ENCODE results near the gene NELFB.
A peak's percentile ranks its signal among the peaks of the same experiment; 100 is the strongest.
"Not testable (repeated sequence)": the region's sequence is repeated elsewhere in the genome, so short reads cannot be mapped to it uniquely, and the experiment has no call there.

NELFB gene

GRCh38 chr9:137234758-137235423 lies 20.2 kb upstream of the NELFB start:
- DNase-seq (ENCODE audit: low read depth in 2 of 2) = no peak

- DNase-seq (ENCODE audit: low read depth in 2 of 2) = no peak
Observed at GRCh38 chr9:137235424-137236237, 19.5 kb upstream of the NELFB start.

DNA sequence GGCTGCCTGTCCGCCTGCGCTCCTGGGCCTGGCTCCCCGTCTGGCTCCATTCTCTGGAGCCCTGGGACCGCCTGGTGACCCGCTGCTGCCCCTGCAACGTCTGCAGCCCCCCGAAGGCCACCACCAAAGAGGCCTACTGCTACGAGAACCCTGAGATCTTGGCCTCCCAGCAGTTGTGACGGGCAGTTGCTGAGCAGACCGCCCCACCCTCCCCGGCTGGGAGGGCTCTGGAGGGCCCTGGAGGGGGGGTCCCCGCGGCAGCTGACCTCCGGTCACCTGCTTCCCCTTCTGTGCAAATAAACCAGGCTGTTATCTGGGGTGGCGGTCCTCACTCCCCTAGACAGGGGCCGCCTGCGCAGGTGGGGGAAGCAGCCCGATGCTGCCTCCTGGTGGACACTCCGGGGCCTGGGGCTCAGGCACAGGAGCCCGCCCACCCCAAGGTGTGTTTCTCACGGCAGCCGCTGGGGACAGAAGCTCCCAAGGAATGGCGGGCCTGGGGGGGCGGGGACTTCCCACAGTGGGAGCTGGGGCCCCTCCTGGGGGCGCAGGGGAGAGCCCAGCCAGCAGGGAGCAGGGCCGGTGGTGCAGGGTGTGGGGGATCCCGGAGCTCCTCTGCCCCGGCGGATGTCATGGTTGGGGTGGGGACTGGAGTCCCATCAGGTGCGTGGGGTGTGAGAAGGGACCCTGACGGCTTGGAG lies 18.7 kb upstream of the NELFB start:
- peak; percentile 38 to 39 for DNase-seq (ENCODE audit: low read depth in 2 of 2)

DNA sequence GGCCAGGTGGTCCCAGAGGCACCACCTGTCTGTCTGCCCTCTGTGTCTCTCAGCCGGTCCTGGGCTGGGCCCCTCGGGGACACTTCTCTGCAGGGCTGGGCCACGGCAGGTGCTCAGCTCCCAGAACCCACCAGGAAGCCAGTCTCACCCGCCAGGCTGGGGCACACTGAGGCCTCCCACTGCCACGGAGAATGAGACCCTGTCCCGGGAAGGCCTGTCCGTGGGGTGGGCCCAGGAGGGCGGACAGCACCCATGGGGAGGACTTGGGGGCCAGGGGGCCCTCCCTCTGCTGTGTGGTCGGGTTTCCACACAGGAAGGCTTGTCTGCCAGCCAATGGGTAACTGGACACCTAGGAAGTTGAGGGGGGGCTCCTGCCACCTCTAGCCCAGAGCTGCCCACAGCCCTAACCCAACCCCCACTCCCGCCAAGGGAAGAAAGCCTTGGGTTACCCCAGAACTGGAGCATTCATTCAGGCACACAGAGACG lies 18.1 kb upstream of the NELFB start:
- DNase-seq (ENCODE audit: low read depth in 2 of 2) = no peak

- DNase-seq (ENCODE audit: low read depth in 2 of 2) = no peak
Observed at GRCh38 chr9:137237759-137238726, 17.1 kb upstream of the NELFB start.

DNA sequence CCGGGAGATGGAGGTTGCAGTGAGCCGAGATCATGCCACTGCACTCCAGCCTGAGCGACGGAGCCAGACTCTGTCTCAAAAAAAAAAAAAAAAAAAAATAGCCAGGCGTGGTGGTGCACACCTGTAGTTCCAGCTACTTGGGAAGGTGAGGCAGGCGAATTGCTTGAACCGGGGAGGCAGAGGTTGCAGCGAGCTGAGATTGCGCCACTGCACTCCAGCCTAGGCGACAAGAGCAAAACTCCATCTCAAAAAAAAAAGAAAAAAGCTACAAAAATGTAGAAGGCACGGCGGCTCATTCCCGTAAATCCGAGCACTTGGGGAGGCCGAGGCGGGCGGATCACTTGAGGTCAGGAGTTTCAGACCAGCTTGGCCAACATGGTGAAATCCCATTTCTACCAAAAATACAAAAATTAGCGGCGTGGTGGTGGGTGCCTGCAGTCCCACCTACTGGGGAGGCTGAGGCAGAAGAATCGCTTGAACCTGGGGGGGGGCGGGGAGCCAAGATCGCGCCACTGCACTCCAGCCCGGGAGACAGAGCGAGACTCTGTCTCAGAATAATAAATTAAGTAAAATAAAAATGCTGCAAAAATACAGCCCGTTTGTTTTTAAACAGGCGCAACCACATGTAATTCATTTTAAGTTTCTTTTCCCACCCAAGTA lies 15.5 kb upstream of the NELFB start:
- DNase-seq (ENCODE audit: low read depth in 2 of 2) = not testable (repeated sequence)

DNA sequence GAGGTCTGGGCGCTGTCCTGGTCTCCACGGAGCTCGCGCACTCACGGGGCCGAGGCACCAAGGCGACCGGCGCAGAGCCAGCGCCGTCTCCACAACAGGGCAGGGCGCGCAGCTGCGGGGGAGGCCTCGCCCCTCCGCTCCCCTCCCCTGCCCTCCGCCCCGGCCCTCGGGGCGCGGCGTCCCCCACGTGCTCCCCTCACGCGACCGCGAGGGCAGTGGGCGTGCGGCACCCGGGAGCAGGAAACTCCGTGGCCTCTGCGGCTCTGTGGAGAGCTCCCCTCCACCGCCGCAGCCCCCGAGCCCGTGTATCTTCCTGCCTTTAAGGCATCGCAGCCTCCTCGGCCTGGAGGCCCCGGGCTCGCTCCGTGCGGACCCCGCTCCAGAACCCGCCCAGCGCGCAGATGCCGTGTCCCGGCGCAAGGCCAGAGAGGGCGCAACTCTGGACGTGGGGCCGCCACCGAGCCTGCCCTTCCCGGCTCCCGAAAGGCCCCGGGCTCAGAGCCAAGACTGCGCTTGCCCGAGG lies 14.7 kb upstream of the NELFB start:
- peak in 1 of 2 experiments; percentile 21 for DNase-seq (ENCODE audit: low read depth in 2 of 2)

- peak; percentile 100 for DNase-seq (ENCODE audit: low read depth in 2 of 2)
Observed at GRCh38 chr9:137240841-137241489, 14.2 kb upstream of the NELFB start, which contains the start of gene TUBB4B. TUBB4B (plus strand) TSS chr9:137241287; CDS start chr9:137241361, 74 bp downstream.

GRCh38 chr9:137241490-137242268 lies 13.4 kb upstream of the NELFB start:
- DNase-seq (ENCODE audit: low read depth in 2 of 2) = peak in 1 of 2 experiments; percentile 8

- no peak for DNase-seq (ENCODE audit: low read depth in 2 of 2)
Observed at GRCh38 chr9:137242269-137243203, 12.6 kb upstream of the NELFB start.

DNA sequence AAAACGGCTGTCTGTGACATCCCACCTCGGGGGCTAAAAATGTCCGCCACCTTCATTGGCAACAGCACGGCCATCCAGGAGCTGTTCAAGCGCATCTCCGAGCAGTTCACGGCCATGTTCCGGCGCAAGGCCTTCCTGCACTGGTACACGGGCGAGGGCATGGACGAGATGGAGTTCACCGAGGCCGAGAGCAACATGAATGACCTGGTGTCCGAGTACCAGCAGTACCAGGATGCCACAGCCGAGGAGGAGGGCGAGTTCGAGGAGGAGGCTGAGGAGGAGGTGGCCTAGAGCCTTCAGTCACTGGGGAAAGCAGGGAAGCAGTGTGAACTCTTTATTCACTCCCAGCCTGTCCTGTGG lies 11.9 kb upstream of the NELFB start:
- DNase-seq (ENCODE audit: low read depth in 2 of 2) = not testable (repeated sequence)

DNA sequence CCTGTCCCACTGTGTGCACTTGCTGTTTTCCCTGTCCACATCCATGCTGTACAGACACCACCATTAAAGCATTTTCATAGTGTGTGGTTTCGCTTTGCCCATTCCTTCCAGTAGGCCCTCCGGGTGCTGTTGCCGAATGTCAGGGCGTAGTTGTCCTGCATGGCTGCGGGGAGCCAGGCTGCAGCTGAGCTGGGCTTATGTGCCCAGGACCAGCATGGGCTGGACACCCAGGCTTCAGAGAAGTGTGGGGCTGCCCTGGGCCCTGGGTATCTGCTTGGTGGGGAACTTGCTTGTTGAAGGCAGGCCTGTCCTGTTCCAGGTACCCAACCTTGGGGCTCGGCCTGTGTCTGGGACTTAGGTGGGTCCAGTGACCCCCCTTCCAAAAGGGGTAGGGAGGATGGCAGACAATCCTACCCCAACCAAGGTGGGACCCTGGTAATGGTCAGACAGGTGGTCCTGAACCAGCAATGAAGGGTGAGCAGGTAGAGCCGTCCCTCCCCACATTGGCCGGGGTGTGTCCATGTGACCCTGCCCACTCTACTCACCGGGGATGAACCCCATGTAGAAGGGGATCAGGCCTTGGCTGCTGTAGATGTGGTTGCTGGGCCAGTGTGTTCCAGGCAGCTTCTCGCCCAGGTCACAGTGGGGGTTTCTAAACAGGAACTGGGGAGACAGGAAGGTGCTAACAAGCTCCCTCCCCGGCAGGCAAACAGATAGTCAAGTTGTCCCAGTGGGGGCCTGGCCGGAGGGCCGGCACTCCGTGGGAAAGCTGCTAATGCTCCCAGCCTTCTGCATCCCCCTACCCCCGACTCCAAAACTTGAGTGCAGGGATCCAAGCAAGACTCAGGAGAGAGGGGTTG lies 11.3 kb upstream of the NELFB start:
- no peak for DNase-seq (ENCODE audit: low read depth in 2 of 2)

- no peak for DNase-seq (ENCODE audit: low read depth in 2 of 2)
Observed at GRCh38 chr9:137244486-137245449, 10.4 kb upstream of the NELFB start.

DNA sequence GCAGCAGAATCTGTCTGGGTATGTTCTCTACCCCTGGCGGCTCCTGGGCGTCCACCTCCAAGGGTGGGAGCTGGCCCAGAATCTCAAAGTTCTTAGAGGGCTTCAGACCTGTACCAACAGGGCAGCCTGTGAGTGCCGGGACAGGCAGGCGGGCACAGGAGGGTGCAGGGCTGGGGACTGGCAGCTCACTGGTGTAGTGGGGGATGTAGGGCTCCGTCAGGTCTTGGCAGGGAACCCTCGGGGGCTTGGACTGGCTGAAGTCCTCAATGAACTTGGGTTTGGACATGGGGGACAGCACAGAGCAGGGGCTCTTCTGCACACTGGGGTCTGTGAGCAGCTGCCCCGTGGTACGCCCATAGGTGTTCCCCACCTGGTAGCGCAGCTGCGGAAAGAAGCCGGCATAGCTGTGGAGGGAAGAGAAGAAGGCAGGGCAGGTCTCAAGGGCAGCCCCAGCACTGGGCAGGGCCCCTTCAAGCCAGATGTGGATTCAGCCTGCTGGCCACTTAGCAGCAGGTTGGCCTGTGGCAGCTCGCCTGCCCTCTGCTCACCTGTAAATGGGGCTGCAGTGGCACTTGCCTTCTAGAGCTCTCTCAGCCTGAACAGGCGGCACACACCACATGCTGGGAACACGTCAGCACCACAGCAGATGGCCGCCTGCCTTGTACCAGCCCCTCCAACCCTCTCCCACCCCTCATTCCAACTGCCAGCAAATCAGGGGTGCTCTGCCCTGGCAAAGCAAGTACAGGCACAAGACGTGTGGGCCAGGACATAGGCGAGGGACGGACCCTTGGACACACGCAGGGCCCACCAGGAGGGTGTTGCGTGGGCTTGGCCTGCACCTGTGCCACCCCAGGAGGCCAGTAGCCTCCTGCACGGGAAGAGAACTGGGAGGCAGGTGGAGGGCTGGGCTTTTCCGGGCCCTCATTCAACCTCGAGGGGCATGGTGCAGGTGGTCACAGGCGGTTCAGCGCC lies 9.4 kb upstream of the NELFB start:
- DNase-seq (ENCODE audit: low read depth in 2 of 2) = no peak
